ENCODE data around the gene GABPB2.

Gene GABPB2

GRCh38 chr1:151158326-151158725 is 87.8 kb downstream of the GABPB2 start:
- H3K27ac ChIP-seq (ENCODE audit: insufficient read depth, low read length, poor library complexity, severe bottlenecking): no peak overlapping the region

GRCh38 chr1:151158751-151159251 is 88.2 kb downstream of the GABPB2 start:
- peak overlapping the region; percentile 38 for H3K4me3 ChIP-seq (ENCODE audit: insufficient read depth, low read depth, low read length, poor library complexity, severe bottlenecking)

More at GRCh38 chr1:151158326-151158725, 87.8 kb downstream of the GABPB2 start:
- Histone ChIP-seq H3K9me3 (ENCODE audit: control insufficient read depth, low read length) (no peaks in the 10 kb centered on the region), H3K4me3 (ENCODE audit: insufficient read depth, low read depth, low read length, poor library complexity, severe bottlenecking) (peak overlapping the region; percentile 38), H3K36me3 (ENCODE audit: control insufficient read depth, insufficient read depth, low read length) (peaks cover 8% of the 10 kb centered on the region), H3K27me3 (replicated peaks; ENCODE audit: control insufficient read depth, insufficient read depth, low read length, poor library complexity, severe bottlenecking) (no peaks in the 10 kb centered on the region), H3K4me1 (ENCODE audit: control insufficient read depth, insufficient read depth, low read length, poor library complexity, severe bottlenecking) (peaks cover 21% of the 10 kb centered on the region)
- DNase-seq: no peak

DNA sequence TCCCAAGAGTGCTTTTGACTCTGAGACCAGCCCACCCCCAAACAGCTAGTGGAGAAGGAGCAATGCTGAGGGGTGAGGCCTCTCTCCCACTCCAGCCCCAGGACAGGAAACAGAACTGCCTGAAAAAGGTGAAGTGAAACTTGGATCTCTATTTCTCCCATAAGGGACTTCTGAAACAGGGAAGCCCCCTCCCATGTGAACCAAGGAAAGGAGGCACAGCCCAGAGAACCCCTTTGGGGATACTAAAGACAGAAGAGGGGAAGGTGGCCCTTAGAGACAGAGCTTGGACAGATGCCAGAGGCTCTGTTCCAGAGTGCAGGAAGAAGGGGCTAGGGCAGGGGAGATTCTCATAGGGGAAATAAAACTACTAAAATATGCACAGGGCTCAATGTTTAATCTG is 88.8 kb downstream of the GABPB2 start:
- Histone ChIP-seq H3K4me1 (ENCODE audit: control insufficient read depth, insufficient read depth, low read length, poor library complexity, severe bottlenecking) (peaks cover 21% of the 10 kb centered on the region), H3K36me3 (ENCODE audit: control insufficient read depth, insufficient read depth, low read length) (peaks cover 14% of the 10 kb centered on the region), H3K27me3 (replicated peaks; ENCODE audit: control insufficient read depth, insufficient read depth, low read length, poor library complexity, severe bottlenecking) (no peaks in the 10 kb centered on the region), H3K4me3 (ENCODE audit: insufficient read depth, low read depth, low read length, poor library complexity, severe bottlenecking) (peak overlapping the region; percentile 12), H3K27ac (ENCODE audit: insufficient read depth, low read length, poor library complexity, severe bottlenecking) (peak overlapping the region; percentile 38), H3K9me3 (ENCODE audit: control insufficient read depth, low read length) (no peaks in the 10 kb centered on the region)
- DNase-seq: no peak

More at GRCh38 chr1:151158751-151159251, 88.2 kb downstream of the GABPB2 start:
- Histone ChIP-seq H3K27me3 (replicated peaks; ENCODE audit: control insufficient read depth, insufficient read depth, low read length, poor library complexity, severe bottlenecking) (no peaks in the 10 kb centered on the region), H3K36me3 (ENCODE audit: control insufficient read depth, insufficient read depth, low read length) (peaks cover 13% of the 10 kb centered on the region), H3K4me1 (ENCODE audit: control insufficient read depth, insufficient read depth, low read length, poor library complexity, severe bottlenecking) (peaks cover 21% of the 10 kb centered on the region), H3K27ac (ENCODE audit: insufficient read depth, low read length, poor library complexity, severe bottlenecking) (peak overlapping the region; percentile 38), H3K9me3 (ENCODE audit: control insufficient read depth, low read length) (no peaks in the 10 kb centered on the region)
- DNase-seq: no peak

DNA sequence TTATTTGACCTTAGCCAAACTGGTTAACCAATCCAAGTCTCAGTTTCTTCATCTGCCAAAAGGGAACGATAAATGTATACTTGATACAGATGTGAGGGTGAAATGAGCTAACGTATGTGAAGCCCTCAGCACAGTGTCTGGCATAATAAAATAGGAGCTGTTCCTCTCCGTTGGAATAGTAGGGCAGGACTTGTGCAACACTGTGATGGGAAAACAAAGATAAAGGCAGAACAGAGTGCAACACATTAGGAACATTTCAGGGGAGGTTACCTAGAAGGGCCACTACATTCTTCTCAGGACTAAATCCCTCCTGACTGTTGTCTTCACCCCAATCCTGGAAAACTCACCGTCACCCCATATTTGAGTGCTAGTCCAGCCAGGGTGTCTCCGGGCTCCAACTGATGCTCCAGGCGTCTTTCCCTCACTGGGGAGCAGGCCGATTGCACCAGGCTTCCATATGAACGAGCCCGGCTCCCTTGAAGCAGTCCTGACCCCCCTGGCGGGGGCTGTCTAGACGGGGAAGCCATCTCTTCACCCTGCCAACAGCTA is 94.2 kb downstream of the GABPB2 start:
- no peaks in the 10 kb centered on the region for H3K27me3 ChIP-seq (replicated peaks; ENCODE audit: control insufficient read depth, insufficient read depth, low read length, poor library complexity, severe bottlenecking)
- peak overlapping the region; percentile 54 for H3K27ac ChIP-seq (ENCODE audit: insufficient read depth, low read length, poor library complexity, severe bottlenecking)
- H3K4me3 ChIP-seq (ENCODE audit: insufficient read depth, low read depth, low read length, poor library complexity, severe bottlenecking): no peak overlapping the region
- no peak for DNase-seq
- peaks cover 21% of the 10 kb centered on the region for H3K36me3 ChIP-seq (ENCODE audit: control insufficient read depth, insufficient read depth, low read length)
- no peaks in the 10 kb centered on the region for H3K9me3 ChIP-seq (ENCODE audit: control insufficient read depth, low read length)
- H3K4me1 ChIP-seq (ENCODE audit: control insufficient read depth, insufficient read depth, low read length, poor library complexity, severe bottlenecking): peaks cover 26% of the 10 kb centered on the region

DNA sequence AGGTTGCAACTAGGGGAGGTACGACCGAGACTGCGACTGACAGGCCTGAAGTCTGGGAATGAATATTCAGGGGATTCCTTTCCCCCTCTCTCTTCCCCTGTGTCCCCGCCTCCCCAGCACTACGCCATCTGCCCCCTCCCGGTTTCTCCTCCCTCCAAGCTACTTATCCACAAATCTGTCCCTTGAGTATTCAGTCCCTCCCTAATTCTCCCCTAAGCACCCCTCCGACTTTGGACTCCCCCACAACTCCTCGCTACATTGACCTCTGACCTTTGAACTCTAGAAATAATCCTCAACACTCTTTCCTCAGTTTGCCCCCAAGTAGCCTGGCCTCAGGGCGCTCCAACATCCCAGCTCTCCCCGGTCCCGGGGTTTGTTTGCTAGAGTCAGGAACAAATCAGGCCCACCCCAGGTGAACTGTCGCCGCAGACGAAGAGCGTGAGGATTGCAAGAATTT is 94.7 kb downstream of the GABPB2 start:
- H3K36me3 ChIP-seq (ENCODE audit: control insufficient read depth, insufficient read depth, low read length): peaks cover 26% of the 10 kb centered on the region
- peaks cover 26% of the 10 kb centered on the region for H3K4me1 ChIP-seq (ENCODE audit: control insufficient read depth, insufficient read depth, low read length, poor library complexity, severe bottlenecking)
- DNase-seq: no peak
- H3K9me3 ChIP-seq (ENCODE audit: control insufficient read depth, low read length): no peaks in the 10 kb centered on the region
- no peaks in the 10 kb centered on the region for H3K27me3 ChIP-seq (replicated peaks; ENCODE audit: control insufficient read depth, insufficient read depth, low read length, poor library complexity, severe bottlenecking)
- H3K27ac ChIP-seq (ENCODE audit: insufficient read depth, low read length, poor library complexity, severe bottlenecking): peak overlapping the region; percentile 54
- no peak overlapping the region for H3K4me3 ChIP-seq (ENCODE audit: insufficient read depth, low read depth, low read length, poor library complexity, severe bottlenecking)

- Histone ChIP-seq H3K36me3 (ENCODE audit: control insufficient read depth, insufficient read depth, low read length) (peaks cover 27% of the 10 kb centered on the region), H3K27me3 (replicated peaks; ENCODE audit: control insufficient read depth, insufficient read depth, low read length, poor library complexity, severe bottlenecking) (no peaks in the 10 kb centered on the region), H3K4me3 (ENCODE audit: insufficient read depth, low read depth, low read length, poor library complexity, severe bottlenecking) (peak within 1 kb of the TSS; percentile 78), H3K27ac (ENCODE audit: insufficient read depth, low read length, poor library complexity, severe bottlenecking) (peak within 1 kb of the TSS; percentile 66), H3K4me1 (ENCODE audit: control insufficient read depth, insufficient read depth, low read length, poor library complexity, severe bottlenecking) (peaks cover 26% of the 10 kb centered on the region), H3K9me3 (ENCODE audit: control insufficient read depth, low read length) (no peaks in the 10 kb centered on the region)
- peak; percentile 94 to 95 (median 95) for DNase-seq
These were observed 95.4 kb downstream of the GABPB2 start, which contains the start of the genes LYSMD1 and SCNM1 for GRCh38 chr1:151165738-151166504. LYSMD1 (minus strand) TSS chr1:151165902; CDS start chr1:151165258, 644 bp downstream. SCNM1 (plus strand) TSS chr1:151166144; CDS start chr1:151166153, 9 bp downstream.

DNA sequence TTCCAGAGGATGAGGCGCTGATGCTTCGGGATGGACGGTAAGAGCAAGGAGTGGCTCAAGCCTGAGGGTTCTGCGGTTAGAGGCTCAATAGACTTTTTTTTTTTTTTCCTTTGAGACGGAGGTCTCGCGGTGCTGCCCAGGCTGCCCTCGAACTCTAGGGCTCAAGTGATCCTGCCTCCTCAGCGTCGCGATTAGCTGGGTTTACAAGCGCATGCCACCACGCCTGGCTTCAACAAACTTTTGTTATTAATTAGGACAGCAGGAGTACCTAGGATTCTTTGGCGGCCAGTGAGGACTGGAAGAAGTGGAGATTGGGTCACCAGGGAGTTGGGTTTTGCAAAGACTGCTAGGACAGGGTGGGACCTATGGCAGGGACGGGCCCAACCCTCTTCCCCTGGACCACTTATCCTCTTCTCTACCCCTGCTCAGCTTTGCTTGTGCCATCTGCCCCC is 96.0 kb downstream of the GABPB2 start:
- H3K4me3 ChIP-seq (ENCODE audit: insufficient read depth, low read depth, low read length, poor library complexity, severe bottlenecking): peak overlapping the region; percentile 78
- no peaks in the 10 kb centered on the region for H3K9me3 ChIP-seq (ENCODE audit: control insufficient read depth, low read length)
- no peaks in the 10 kb centered on the region for H3K27me3 ChIP-seq (replicated peaks; ENCODE audit: control insufficient read depth, insufficient read depth, low read length, poor library complexity, severe bottlenecking)
- DNase-seq: no peak
- peaks cover 27% of the 10 kb centered on the region for H3K36me3 ChIP-seq (ENCODE audit: control insufficient read depth, insufficient read depth, low read length)
- H3K4me1 ChIP-seq (ENCODE audit: control insufficient read depth, insufficient read depth, low read length, poor library complexity, severe bottlenecking): peaks cover 23% of the 10 kb centered on the region
- peak overlapping the region; percentile 66 for H3K27ac ChIP-seq (ENCODE audit: insufficient read depth, low read length, poor library complexity, severe bottlenecking)

GRCh38 chr1:151167116-151167515 is 96.6 kb downstream of the GABPB2 start:
- Histone ChIP-seq H3K27me3 (replicated peaks; ENCODE audit: control insufficient read depth, insufficient read depth, low read length, poor library complexity, severe bottlenecking) (no peaks in the 10 kb centered on the region), H3K27ac (ENCODE audit: insufficient read depth, low read length, poor library complexity, severe bottlenecking) (peak overlapping the region; percentile 66), H3K4me1 (ENCODE audit: control insufficient read depth, insufficient read depth, low read length, poor library complexity, severe bottlenecking) (peaks cover 17% of the 10 kb centered on the region), H3K36me3 (ENCODE audit: control insufficient read depth, insufficient read depth, low read length) (peaks cover 27% of the 10 kb centered on the region), H3K4me3 (ENCODE audit: insufficient read depth, low read depth, low read length, poor library complexity, severe bottlenecking) (peak overlapping the region; percentile 78), H3K9me3 (ENCODE audit: control insufficient read depth, low read length) (no peaks in the 10 kb centered on the region)
- DNase-seq: no peak

DNA sequence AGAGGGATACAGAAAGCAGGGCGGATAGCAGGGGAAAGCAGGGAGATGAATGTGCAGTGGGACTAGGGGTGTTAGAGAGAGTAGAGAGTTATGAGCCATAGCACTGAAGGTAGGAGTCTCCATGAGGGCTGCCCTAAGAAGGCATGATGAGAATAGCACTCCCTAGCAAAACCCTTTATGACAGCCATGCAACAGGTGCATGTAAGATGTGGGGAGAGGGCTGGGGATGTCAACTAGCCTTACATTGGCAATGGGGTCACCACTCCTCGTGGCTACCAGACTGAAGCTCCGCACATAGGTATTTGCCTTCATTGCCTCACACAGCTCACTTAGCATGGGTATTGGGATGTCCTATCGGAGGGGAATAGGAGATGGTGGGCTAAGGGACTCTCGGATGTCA is 100.6 kb downstream of the GABPB2 start:
- Histone ChIP-seq H3K27ac (ENCODE audit: insufficient read depth, low read length, poor library complexity, severe bottlenecking) (no peak overlapping the region), H3K9me3 (ENCODE audit: control insufficient read depth, low read length) (no peaks in the 10 kb centered on the region), H3K36me3 (ENCODE audit: control insufficient read depth, insufficient read depth, low read length) (peaks cover 43% of the 10 kb centered on the region), H3K27me3 (replicated peaks; ENCODE audit: control insufficient read depth, insufficient read depth, low read length, poor library complexity, severe bottlenecking) (no peaks in the 10 kb centered on the region), H3K4me1 (ENCODE audit: control insufficient read depth, insufficient read depth, low read length, poor library complexity, severe bottlenecking) (peaks cover 10% of the 10 kb centered on the region), H3K4me3 (ENCODE audit: insufficient read depth, low read depth, low read length, poor library complexity, severe bottlenecking) (no peak overlapping the region)
- DNase-seq: no peak
